HepG2 (cell line): ENCODE results near the gene ABHD18. TPM values are rescaled to one million over a fixed set of nuclear protein-coding genes. Genes with fewer than 3 reads are reported as not detected.

Experiments used
- ATF5 ChIP-seq: sonication (generic); formaldehyde crosslinking; IDR thresholded peaks from 2 replicates; pipeline ENCODE4 v1.4.0; 2020; ENCODE audit warnings: mild to moderate bottlenecking, low read depth, missing genetic modification reagents
- DNMT3B ChIP-seq: conservative IDR thresholded peaks from 2 replicates; pipeline ENCODE4 v1.6.1; 2016; ENCODE audit warnings: missing biosample characterization, control low read depth
- GZF1 ChIP-seq: sonication (generic); formaldehyde crosslinking; IDR thresholded peaks from 2 replicates; pipeline ENCODE4 v1.5.1; 2020; ENCODE audit warnings: mild to moderate bottlenecking, missing genetic modification reagents
- HOMEZ ChIP-seq: IDR thresholded peaks from 2 replicates; pipeline ENCODE4 v1.6.1; 2016; ENCODE audit warnings: low read depth
- POLR2AphosphoS5 ChIP-seq: IDR thresholded peaks from 2 replicates; pipeline ENCODE4 v1.6.1; 2012; ENCODE audit warnings: low read depth, low read length
- SATB2 ChIP-seq: sonication (generic); formaldehyde crosslinking; IDR thresholded peaks from 2 replicates; pipeline ENCODE4 v1.5.0; 2020; ENCODE audit warnings: missing genetic modification reagents
- SIN3B ChIP-seq: fragments of 150-350 bp; IDR thresholded peaks from 2 replicates; pipeline ENCODE4 v1.6.1; 2014; ENCODE audit warnings: low read length
- SP2 ChIP-seq: sonication (generic); formaldehyde crosslinking; IDR thresholded peaks from 2 replicates; pipeline ENCODE4 v1.5.1; 2020; ENCODE audit warnings: mild to moderate bottlenecking, missing genetic modification reagents
- TRIM24 ChIP-seq: sonication (generic); formaldehyde crosslinking; IDR thresholded peaks from 2 replicates; pipeline ENCODE4 v1.8.0; 2022; ENCODE audit warnings: mild to moderate bottlenecking, missing genetic modification reagents
- ZBTB43 ChIP-seq: sonication (generic); formaldehyde crosslinking; conservative IDR thresholded peaks from 2 replicates; pipeline ENCODE4 v1.4.0; 2020; ENCODE audit warnings: missing genetic modification reagents
- ZBTB44 ChIP-seq: sonication (generic); formaldehyde crosslinking; IDR thresholded peaks from 2 replicates; pipeline ENCODE4 v1.4.0; 2020; ENCODE audit warnings: missing genetic modification reagents
- ZNF318 ChIP-seq: sonication (generic); formaldehyde crosslinking; IDR thresholded peaks from 2 replicates; pipeline ENCODE4 v1.4.0; 2020; ENCODE audit warnings: mild to moderate bottlenecking, missing genetic modification reagents
- ZNF33A ChIP-seq: sonication (generic); formaldehyde crosslinking; IDR thresholded peaks from 2 replicates; pipeline ENCODE4 v1.5.1; 2020; ENCODE audit warnings: missing genetic modification reagents, mild to moderate bottlenecking, moderate library complexity, borderline replicate concordance
- ZNF367 ChIP-seq: sonication (generic); formaldehyde crosslinking; IDR thresholded peaks from 2 replicates; pipeline ENCODE4 v1.4.0; 2020; ENCODE audit warnings: missing genetic modification reagents, borderline replicate concordance
- ZNF777 ChIP-seq: sonication (generic); formaldehyde crosslinking; IDR thresholded peaks from 2 replicates; pipeline ENCODE4 v1.4.0; 2020; ENCODE audit warnings: missing genetic modification reagents
- polyA plus RNA-seq, 8 experiments: library from polyadenylated mRNA; depleted of rRNA in 3 of 8; stranded (reverse) in 7 of 8; unstranded in 1 of 8; fragments of >200 nt; fragmentation: Illumina TruSeq in 4 of 8; extraction: Trizol in 4 of 8; gene quantifications; 2 replicates each; pipeline versions ENCODE4 v1.2.1 to v1.2.3, GENCODE V29; 2011 to 2016; ENCODE audit warnings: low read depth in 4 of 8, missing spikeins in 1 of 8, mixed read lengths in 1 of 8; ENCODE audit not compliant: insufficient read depth in 1 of 8
- total RNA-seq, 5 experiments: library from RNA; depleted of rRNA; stranded (reverse); fragments of >200 nt; fragmentation: Illumina TruSeq; extraction: Trizol; gene quantifications; 2 replicates each; pipeline ENCODE4 v1.2.3, GENCODE V29; 2016; ENCODE audit warnings: low read depth in 1 of 5

ABHD18 gene
- total and polyA plus RNA-seq, 2 of the 13 experiments (the other 11 are each of a cell fraction or from before 2014, with no cell fraction given), result 5.5 to 16.3 TPM

GRCh38 chr4:127965062-127965802 lies at the start of gene ABHD18, which contains the start of gene MFSD8 (continued):
- TF ChIP-seq ATF5 (CRISPR knock-in tag), result no peak
- TF ChIP-seq SATB2 (CRISPR knock-in tag), result peak; percentile 29; the same call in 1 of the 2 replicates
- TF ChIP-seq ZBTB44 (CRISPR knock-in tag), result no peak
- no peak for TF ChIP-seq ZNF33A (CRISPR knock-in tag)
- TF ChIP-seq ZNF318 (CRISPR knock-in tag), result no peak
- no peak for TF ChIP-seq ZNF367
- TF ChIP-seq DNMT3B, result no peak
- peak; percentile 74; the same call in 1 of the 2 replicates for TF ChIP-seq SIN3B
- TF ChIP-seq TRIM24 (CRISPR knock-in tag), result no peak
- no peak for TF ChIP-seq ZBTB43
- TF ChIP-seq GZF1 (CRISPR knock-in tag), result peak; percentile 43
- peak; percentile 90 for TF ChIP-seq POLR2AphosphoS5
- TF ChIP-seq HOMEZ, result peak; percentile 90; the same call in 1 of the 2 replicates
- TF ChIP-seq SP2 (CRISPR knock-in tag), result no peak
- peak; percentile 31; the same call in 1 of the 2 replicates for TF ChIP-seq ZNF777
